ENCODE data around the gene HES1. TPM values are rescaled to one million over a fixed set of nuclear protein-coding genes. Genes with fewer than 3 reads are reported as not detected.

HES1 gene
- total RNA-seq, 2 experiments from 2014 or later = 2.4 to 2.7 TPM

DNA sequence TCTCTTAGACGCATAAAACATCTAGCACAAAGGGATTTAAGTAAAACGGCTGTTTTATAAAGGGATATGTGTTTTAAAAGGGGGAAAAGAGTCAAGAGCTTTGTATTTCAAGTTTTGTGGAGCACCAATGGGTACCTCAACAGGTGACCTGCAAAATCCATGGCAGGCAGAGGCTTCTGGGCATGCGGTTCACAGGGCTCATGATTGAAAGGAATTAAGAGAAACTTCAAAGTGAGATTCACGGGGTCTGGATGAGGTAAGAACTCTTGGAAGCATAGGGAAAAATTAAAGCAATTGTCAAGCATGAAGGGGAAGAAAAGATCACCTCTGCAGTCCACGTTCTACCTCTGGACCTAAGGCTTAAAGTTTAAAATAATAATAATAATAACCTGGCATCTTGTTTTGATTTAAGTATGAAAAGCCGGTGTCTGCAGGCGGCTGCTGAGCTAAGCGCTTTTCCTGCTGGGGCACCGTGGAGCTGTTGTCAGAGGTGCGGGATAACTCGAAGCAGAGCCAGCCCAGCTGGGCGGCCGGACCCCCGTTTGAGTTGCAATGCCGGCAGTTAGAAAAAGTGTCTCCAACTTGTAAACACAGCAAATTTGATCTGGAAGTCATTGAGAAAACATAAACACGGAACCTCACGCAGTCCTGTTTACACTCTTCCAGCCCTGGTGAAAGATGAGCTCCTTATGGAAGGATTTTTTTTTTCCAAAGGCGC, 40.5 kb downstream of the HES1 start:
- POLR2A ChIA-PET = no interaction called here
- Mint-ChIP-seq H3K36me3 (ENCODE audit: low read depth) (no peaks in the 10 kb centered on the region), H3K27me3 (peaks cover 12% of the 10 kb centered on the region), H3K4me3 (no peak overlapping the region), H3K9me3 (no peaks in the 10 kb centered on the region), H3K27ac (no peak overlapping the region), H3K4me1 (peaks cover 9% of the 10 kb centered on the region)
- CTCF ChIA-PET = interaction anchor here (0.9 to 1.0 kb wide), 2 partner anchors 10 to 15 kb away, joined by 3 read pairs; no protein-coding TSS in a partner anchor
- no peak for DNase-seq

DNA sequence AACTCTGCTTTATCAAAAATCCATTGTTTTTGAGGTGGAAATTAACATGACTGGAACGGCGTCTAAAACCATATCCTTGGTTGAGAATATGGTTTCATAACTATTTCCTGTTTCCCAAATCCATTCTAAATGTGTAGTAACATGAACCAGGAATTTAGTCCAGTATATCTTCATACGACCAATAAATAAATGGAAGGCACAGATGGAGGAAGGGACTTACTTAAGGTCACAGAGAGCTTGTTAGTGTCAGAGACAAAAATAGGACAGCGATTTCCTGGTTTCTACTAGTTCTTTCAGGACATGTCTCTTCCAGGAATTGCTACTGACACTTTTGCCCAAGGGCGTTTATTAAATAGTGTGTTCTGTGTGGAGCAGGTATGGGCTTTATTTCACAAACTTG, 41.2 kb downstream of the HES1 start:
- DNase-seq = no peak
- Mint-ChIP-seq H3K9me3 (no peaks in the 10 kb centered on the region), H3K27me3 (peaks cover 12% of the 10 kb centered on the region), H3K4me1 (peaks cover 9% of the 10 kb centered on the region), H3K27ac (no peak overlapping the region), H3K36me3 (ENCODE audit: low read depth) (no peaks in the 10 kb centered on the region), H3K4me3 (no peak overlapping the region)
- ChIA-PET CTCF (interaction anchor here (1.0 kb wide), 1 partner anchor 11 kb away, joined by 3 read pairs; no protein-coding TSS in a partner anchor), POLR2A (no interaction called here)

DNA sequence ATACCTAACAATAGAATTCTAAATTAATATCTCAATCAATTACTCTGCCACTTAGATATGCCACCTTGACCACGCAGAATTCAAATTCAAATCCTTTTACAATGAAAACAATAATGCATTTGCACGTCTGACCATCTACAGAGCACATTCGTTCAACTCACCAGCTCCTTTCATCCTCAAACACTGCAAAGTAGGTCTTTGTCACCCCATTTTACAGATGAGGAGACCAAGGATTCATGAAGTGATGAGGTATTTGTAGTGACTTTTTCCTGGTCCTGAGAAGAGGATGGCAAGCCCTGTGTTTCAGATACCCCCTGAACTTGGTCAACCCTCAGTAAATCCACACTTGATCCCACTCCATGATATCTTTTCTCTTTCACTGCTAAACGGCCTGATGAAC, 42.2 kb downstream of the HES1 start:
- Mint-ChIP-seq H3K27ac (no peak overlapping the region), H3K4me1 (peaks cover 9% of the 10 kb centered on the region), H3K4me3 (no peak overlapping the region), H3K27me3 (peaks cover 12% of the 10 kb centered on the region), H3K36me3 (ENCODE audit: low read depth) (no peaks in the 10 kb centered on the region), H3K9me3 (no peaks in the 10 kb centered on the region)
- ChIA-PET POLR2A (no interaction called here), CTCF (no interaction called here)
- no peak for DNase-seq

DNA sequence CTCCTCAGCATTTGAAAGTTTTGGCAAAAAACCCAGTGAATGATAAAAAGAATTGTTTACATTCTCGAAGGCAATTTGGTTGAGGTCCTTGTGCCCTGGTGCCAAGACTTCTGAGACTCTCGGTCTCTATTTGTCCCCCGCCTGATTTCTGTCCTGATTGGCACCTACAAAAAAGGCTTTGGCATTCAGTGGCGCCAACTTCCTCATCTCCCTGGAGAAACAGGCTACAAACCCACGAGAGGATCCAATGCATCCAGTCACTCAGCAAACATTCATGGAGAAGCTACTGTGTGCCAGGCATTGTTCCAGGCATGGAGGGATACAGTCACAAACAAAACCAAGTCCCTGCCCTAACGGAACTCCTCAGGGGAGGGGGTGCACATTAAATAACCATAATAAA, 42.7 kb downstream of the HES1 start:
- no peaks in the 10 kb centered on the region for H3K36me3 Mint-ChIP-seq (ENCODE audit: low read depth)
- ChIA-PET POLR2A (no interaction called here), CTCF (interaction anchor here (0.6 kb wide), 1 partner anchor 33 kb away, joined by 3 read pairs; no protein-coding TSS in a partner anchor)
- no peak overlapping the region for H3K4me3 Mint-ChIP-seq
- no peaks in the 10 kb centered on the region for H3K9me3 Mint-ChIP-seq
- H3K4me1 Mint-ChIP-seq = peaks cover 9% of the 10 kb centered on the region
- peaks cover 12% of the 10 kb centered on the region for H3K27me3 Mint-ChIP-seq
- no peak overlapping the region for H3K27ac Mint-ChIP-seq
- no peak for DNase-seq

DNA sequence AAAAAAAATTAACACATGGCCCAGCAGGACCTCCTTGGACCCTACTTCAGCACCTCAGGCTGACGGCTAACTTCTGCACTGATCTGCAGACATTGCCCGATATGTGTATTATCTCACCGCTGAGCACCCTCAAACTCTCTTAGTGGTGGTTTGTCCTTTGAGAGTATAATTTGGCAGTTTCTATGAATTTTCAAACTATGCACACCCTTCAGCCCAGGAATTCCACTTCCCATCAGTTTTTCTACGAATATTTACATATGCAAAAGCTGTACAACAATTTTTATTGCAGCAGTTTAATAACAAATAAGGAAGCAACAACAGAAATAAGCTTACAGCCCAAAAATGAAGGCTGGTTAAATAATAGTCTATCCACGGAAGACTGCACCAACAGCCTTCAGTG, 44.6 kb downstream of the HES1 start:
- no peak overlapping the region for H3K4me3 Mint-ChIP-seq
- peaks cover 12% of the 10 kb centered on the region for H3K27me3 Mint-ChIP-seq
- H3K27ac Mint-ChIP-seq = no peak overlapping the region
- DNase-seq = no peak
- no peaks in the 10 kb centered on the region for H3K9me3 Mint-ChIP-seq
- POLR2A ChIA-PET = no interaction called here
- CTCF ChIA-PET = interaction anchor here (1.0 to 1.1 kb wide), 2 partner anchors 23 to 135 kb away, joined by 3 to 4 read pairs; no protein-coding TSS in a partner anchor
- H3K36me3 Mint-ChIP-seq (ENCODE audit: low read depth) = no peaks in the 10 kb centered on the region
- peaks cover 9% of the 10 kb centered on the region for H3K4me1 Mint-ChIP-seq

DNA sequence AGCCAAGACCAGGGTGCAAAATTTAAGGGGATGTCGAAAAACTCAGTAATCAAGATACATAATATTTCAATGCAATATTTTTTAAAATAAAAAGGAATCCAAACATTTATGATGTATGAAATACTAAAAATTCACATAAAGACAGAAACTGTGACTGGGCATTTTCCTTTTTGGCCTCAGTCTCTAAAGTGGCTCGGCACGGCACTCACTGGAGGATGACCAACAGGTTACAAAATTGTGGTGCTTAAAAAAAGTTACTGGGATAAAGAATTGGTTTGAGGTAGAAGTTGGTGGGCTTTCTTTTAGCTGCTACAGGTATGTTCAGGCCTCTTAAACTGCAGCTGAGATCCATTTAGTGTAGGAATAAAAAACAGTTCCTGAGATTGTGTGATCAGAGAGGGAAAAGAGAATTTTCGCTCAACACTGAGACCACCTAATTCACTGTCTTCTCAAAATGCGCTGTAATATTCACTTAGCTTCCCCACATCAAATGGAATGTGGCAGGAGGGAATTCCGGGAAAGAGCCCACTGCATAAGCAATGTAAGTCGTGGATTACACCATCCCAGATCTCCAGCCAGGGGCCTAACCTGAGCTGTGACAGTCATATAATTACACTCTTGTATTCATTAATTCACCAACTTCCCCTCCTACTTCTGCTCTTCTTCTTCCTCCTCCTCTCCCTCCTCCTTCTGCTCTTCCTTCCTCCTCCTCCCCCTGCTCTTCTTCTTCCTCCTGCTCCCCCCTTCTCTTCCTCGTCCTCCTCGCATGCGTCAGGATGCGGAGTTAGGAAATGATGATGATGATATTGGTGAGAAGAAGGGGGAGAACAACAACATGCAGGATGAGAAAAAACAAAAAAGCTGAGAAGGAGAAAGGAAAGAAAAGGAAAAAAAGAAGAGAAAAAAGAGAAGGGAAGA, 45.9 kb downstream of the HES1 start:
- CTCF ChIA-PET = no interaction called here
- no peak for DNase-seq
- POLR2A ChIA-PET = no interaction called here
- no peak overlapping the region for H3K27ac Mint-ChIP-seq
- H3K36me3 Mint-ChIP-seq (ENCODE audit: low read depth) = no peaks in the 10 kb centered on the region
- no peaks in the 10 kb centered on the region for H3K9me3 Mint-ChIP-seq
- peaks cover 9% of the 10 kb centered on the region for H3K4me1 Mint-ChIP-seq
- no peak overlapping the region for H3K4me3 Mint-ChIP-seq
- peaks cover 9% of the 10 kb centered on the region for H3K27me3 Mint-ChIP-seq

DNA sequence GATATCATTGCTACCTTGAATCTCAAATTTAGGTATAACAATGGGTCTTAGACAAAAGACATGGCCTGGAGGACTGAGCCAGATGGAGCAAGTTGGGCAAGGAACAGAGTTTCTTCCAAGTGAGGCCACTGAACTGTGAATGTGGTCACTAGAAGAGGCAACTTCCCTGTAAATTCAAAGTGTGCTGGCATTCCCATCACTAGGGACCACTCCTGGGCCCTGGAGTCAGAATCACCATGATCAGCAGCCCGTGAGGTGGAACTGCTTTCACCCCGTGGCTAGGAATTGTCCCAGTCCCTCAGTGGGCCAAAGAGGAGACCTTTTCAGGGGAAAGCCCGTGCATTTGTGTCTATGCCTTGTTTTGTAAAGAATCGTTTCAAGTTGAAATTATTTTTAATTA, 47.3 kb downstream of the HES1 start:
- Mint-ChIP-seq H3K27me3 (peaks cover 2% of the 10 kb centered on the region), H3K4me3 (no peak overlapping the region), H3K36me3 (ENCODE audit: low read depth) (no peaks in the 10 kb centered on the region), H3K9me3 (no peaks in the 10 kb centered on the region), H3K27ac (no peak overlapping the region), H3K4me1 (peaks cover 4% of the 10 kb centered on the region)
- no peak for DNase-seq
- POLR2A ChIA-PET = no interaction called here
- CTCF ChIA-PET = interaction anchor here (0.7 to 1.4 kb wide), 3 partner anchors 28 to 62 kb away, joined by 3 to 4 read pairs (median 3); no protein-coding TSS in a partner anchor

DNA sequence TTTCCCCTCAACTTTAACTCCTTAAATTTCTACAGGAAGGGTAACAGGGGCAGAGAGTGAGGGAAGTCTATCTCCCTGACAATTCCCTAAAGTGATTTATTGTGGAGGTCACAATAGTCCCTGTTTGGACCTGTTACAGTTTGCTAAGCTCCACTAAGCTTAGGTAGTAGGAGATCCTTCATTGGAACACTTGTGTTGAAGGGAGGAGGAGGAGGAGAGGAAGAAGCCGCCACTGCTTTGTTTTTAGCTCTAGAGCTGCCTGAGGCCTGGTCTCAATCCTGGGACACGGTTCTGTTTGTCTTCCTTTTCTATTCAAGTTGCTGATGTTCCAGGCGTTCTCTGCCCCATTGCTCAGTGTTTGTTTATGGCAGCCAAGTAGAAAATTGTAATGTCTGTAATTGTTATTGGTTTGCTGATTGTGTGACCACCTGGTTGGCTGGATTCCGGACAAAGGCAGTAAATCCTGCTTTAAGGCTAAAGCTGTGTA, 48.4 kb downstream of the HES1 start:
- POLR2A ChIA-PET = no interaction called here
- CTCF ChIA-PET = interaction anchor here (0.8 kb wide), 1 partner anchor 27 kb away, joined by 3 read pairs; no protein-coding TSS in a partner anchor
- Mint-ChIP-seq H3K27ac (no peak overlapping the region), H3K4me1 (peaks cover 4% of the 10 kb centered on the region), H3K9me3 (no peaks in the 10 kb centered on the region), H3K36me3 (ENCODE audit: low read depth) (no peaks in the 10 kb centered on the region), H3K4me3 (no peak overlapping the region), H3K27me3 (no peaks in the 10 kb centered on the region)
- no peak for DNase-seq

DNA sequence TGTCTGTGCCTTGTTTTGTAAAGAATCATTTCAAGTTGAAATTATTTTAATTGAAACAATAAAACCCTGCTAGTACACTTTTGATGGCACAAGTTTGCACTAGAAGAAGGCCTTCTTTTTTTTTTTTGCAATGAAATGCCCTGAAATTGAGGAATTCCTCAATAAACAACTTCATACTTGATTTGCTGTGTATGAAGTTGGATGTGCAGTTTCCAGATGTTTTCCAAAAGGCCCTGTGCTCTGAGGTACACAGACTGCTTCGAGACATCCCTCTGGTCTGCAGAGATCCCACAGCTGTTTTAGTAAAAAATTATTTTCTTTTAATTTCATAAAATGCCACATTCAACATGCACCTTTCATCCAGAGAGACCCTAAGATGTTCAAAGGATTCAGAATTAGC, 48.9 kb downstream of the HES1 start:
- CTCF ChIA-PET = interaction anchor here (0.7 kb wide), 1 partner anchor 29 kb away, joined by 4 read pairs; no protein-coding TSS in a partner anchor
- POLR2A ChIA-PET = no interaction called here
- Mint-ChIP-seq H3K36me3 (ENCODE audit: low read depth) (no peaks in the 10 kb centered on the region), H3K9me3 (no peaks in the 10 kb centered on the region), H3K4me3 (no peak overlapping the region), H3K27me3 (no peaks in the 10 kb centered on the region), H3K4me1 (peaks cover 4% of the 10 kb centered on the region), H3K27ac (no peak overlapping the region)
- DNase-seq = no peak

DNA sequence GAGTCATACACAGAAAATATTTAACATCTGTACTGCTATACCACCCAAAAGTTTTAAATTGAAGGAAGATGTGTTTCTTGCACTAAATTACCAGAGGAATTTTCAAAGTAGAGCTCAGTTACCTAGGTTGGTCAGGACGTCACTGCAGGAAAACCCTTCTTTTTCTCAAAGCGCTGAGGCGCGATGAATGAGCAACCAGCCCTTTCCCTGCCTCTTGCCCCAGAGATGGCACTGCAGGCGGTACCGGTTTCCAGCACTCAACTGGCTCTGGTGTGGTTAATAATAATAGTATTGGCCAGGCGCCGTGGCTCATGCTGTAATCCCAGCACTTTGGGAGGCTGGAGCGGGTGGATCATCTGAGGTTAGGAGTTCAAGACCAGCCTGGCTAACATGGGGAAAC, 49.3 kb downstream of the HES1 start:
- ChIA-PET CTCF (interaction anchor here (0.7 kb wide), 1 partner anchor 29 kb away, joined by 4 read pairs; no protein-coding TSS in a partner anchor), POLR2A (no interaction called here)
- H3K27ac Mint-ChIP-seq = no peak overlapping the region
- DNase-seq = no peak
- H3K27me3 Mint-ChIP-seq = no peaks in the 10 kb centered on the region
- no peaks in the 10 kb centered on the region for H3K9me3 Mint-ChIP-seq
- no peaks in the 10 kb centered on the region for H3K36me3 Mint-ChIP-seq (ENCODE audit: low read depth)
- no peak overlapping the region for H3K4me3 Mint-ChIP-seq
- H3K4me1 Mint-ChIP-seq = peaks cover 4% of the 10 kb centered on the region

DNA sequence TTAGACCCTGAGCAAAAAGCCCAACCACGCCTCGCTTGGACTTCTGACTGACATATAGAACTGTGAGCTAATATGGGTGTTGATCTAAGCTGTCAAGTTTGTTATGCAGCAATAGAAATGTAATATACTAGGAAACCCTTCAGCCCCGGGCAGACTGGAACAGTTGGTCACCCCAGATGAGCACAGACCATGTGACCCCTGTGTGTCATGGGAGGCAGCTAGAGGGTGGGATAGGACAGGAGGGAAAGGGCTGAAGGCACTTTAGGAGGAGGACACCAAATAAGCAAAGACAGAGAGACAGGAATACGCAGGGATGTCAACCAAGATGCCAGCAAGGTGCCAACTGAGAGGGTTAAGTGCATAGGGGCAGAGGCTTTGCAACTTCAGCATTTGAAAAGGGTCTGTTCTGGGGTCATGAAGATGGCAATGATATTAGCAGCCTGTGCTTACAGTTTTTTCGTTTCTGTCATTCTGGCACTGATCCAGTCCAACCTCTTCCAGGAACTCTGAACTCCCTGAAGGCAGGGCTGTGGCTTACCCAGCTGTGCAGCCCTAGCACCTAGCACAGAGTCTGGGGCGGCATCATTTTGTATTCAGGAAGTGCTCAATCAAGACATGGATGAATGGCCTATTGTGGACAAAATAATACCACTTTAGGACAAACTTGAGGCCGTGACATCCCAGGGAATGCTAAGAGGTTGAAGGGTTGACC, 51.4 kb downstream of the HES1 start:
- ChIA-PET CTCF (interaction anchor here (0.6 kb wide), 4 partner anchors 132 to 320 kb away, joined by 3 to 7 read pairs (median 4); no protein-coding TSS in a partner anchor), POLR2A (no interaction called here)
- Mint-ChIP-seq H3K9me3 (peaks cover 2% of the 10 kb centered on the region), H3K27me3 (no peaks in the 10 kb centered on the region), H3K27ac (no peak overlapping the region), H3K4me1 (peaks cover 4% of the 10 kb centered on the region), H3K36me3 (ENCODE audit: low read depth) (no peaks in the 10 kb centered on the region), H3K4me3 (no peak overlapping the region)
- no peak for DNase-seq

Measured in activated CD4-positive, alpha-beta T cell treated with anti-CD3 and anti-CD28 coated beads, Interleukin-2, amount 10 ng/mL, durations not matched to agents 7 days and 5 days (primary cell).